WTC11 (cell line): ENCODE data around the gene ZMYND15. TPM values are rescaled to one million over a fixed set of nuclear protein-coding genes. Genes with fewer than 3 reads are reported as not detected.

ENCODE experiments used
- ATAC-seq: fragments of 200-7000 bp; cut with Tn5 transposase; 2 replicates; pipeline ENCODE4 v1.10.0; 2021; ENCODE audit warnings: mild to moderate bottlenecking, moderate library complexity
- CTCF ChIA-PET: fragments of 300-600 bp; sonication (Branson Sonifier 250); formaldehyde crosslinking; loops from one replicate; lab custom pipeline; 2021; ENCODE audit warnings: antibody characterized with exemption; lab: Charles Lee
- POLR2A ChIA-PET: fragments of 350-600 bp; sonication (Branson Sonifier 250); formaldehyde crosslinking; loops from one replicate; lab custom pipeline; 2021; ENCODE audit warnings: antibody characterized with exemption; lab: Charles Lee
- DNase-seq: peaks from one replicate; pipeline ENCODE4 v3.0.0; 2021; ENCODE audit warnings: low spot score
- H3K27ac Mint-ChIP-seq: 2 replicates; pipeline ENCODE4 v1.8.0; 2021; ENCODE audit warnings: mixed read lengths
- H3K27me3 Mint-ChIP-seq: 2 replicates; pipeline ENCODE4 v1.8.0; 2021; ENCODE audit warnings: low read depth, mild to moderate bottlenecking, moderate library complexity, mixed read lengths
- H3K36me3 Mint-ChIP-seq: 2 replicates; pipeline ENCODE4 v1.8.0; 2021; ENCODE audit warnings: mixed read lengths
- H3K4me1 Mint-ChIP-seq: 2 replicates; pipeline ENCODE4 v1.8.0; 2022; ENCODE audit warnings: mixed read lengths
- H3K4me3 Mint-ChIP-seq: 2 replicates; pipeline ENCODE4 v1.8.0; 2021; ENCODE audit warnings: mild to moderate bottlenecking, moderate library complexity, mixed read lengths
- H3K9me3 Mint-ChIP-seq: 2 replicates; pipeline ENCODE4 v1.8.0; 2021; ENCODE audit warnings: mixed read lengths
- ATF3 ChIP-seq: sonication (generic); formaldehyde crosslinking; conservative IDR thresholded peaks from 2 replicates; pipeline ENCODE4 v1.8.1; 2022; ENCODE audit warnings: mild to moderate bottlenecking, missing genetic modification reagents
- ESRRA ChIP-seq: sonication (generic); formaldehyde crosslinking; IDR thresholded peaks from 2 replicates; pipeline ENCODE4 v1.8.1; 2022; ENCODE audit warnings: mild to moderate bottlenecking, missing genetic modification reagents, borderline replicate concordance
- FOXP1 ChIP-seq: sonication (generic); formaldehyde crosslinking; IDR thresholded peaks from 2 replicates; pipeline ENCODE4 v1.8.0; 2022; ENCODE audit warnings: missing genetic modification reagents, mild to moderate bottlenecking, moderate library complexity, borderline replicate concordance
- GABPB1 ChIP-seq: sonication (generic); formaldehyde crosslinking; IDR thresholded peaks from 2 replicates; pipeline ENCODE4 v1.8.1; 2023; ENCODE audit warnings: mild to moderate bottlenecking, missing genetic modification reagents
- KAT7 ChIP-seq: sonication (generic); formaldehyde crosslinking; IDR thresholded peaks from 2 replicates; pipeline ENCODE4 v1.8.1; 2023; ENCODE audit warnings: missing genetic modification reagents, mild to moderate bottlenecking, borderline replicate concordance
- MYBL2 ChIP-seq: sonication (generic); formaldehyde crosslinking; IDR thresholded peaks from 2 replicates; pipeline ENCODE4 v1.8.1; 2023; ENCODE audit warnings: mild to moderate bottlenecking, moderate library complexity, missing genetic modification reagents
- NFATC4 ChIP-seq: fragments of 250-450 bp; sonication (Bioruptor Pico); IDR thresholded peaks from 2 replicates; pipeline ENCODE4 v1.9.0; 2021; ENCODE audit warnings: mild to moderate bottlenecking
- NR1H2 ChIP-seq: sonication (generic); formaldehyde crosslinking; IDR thresholded peaks from 2 replicates; pipeline ENCODE4 v1.9.0; 2021; ENCODE audit warnings: mild to moderate bottlenecking, moderate library complexity, missing genetic modification reagents
- PRRX2 ChIP-seq: fragments of 250-450 bp; sonication (Bioruptor Pico); IDR thresholded peaks from 2 replicates; pipeline ENCODE4 v1.8.0; 2021; ENCODE audit warnings: mild to moderate bottlenecking
- SOX15 ChIP-seq: fragments of 250-450 bp; sonication (Bioruptor Pico); IDR thresholded peaks from 2 replicates; pipeline ENCODE4 v1.9.0; 2021; ENCODE audit warnings: mild to moderate bottlenecking
- TCF7 ChIP-seq: sonication (generic); formaldehyde crosslinking; IDR thresholded peaks from 2 replicates; pipeline ENCODE4 v1.8.0; 2022; ENCODE audit warnings: mild to moderate bottlenecking, low read depth, missing genetic modification reagents, moderate library complexity
- TEAD1 ChIP-seq: sonication (generic); formaldehyde crosslinking; IDR thresholded peaks from 2 replicates; pipeline ENCODE4 v1.8.0; 2022; ENCODE audit warnings: mild to moderate bottlenecking, missing genetic modification reagents
- ZMAT4 ChIP-seq: fragments of 250-450 bp; sonication (Bioruptor Pico); IDR thresholded peaks from 2 replicates; pipeline ENCODE4 v1.9.0; 2021; ENCODE audit warnings: mild to moderate bottlenecking
- ZNF396 ChIP-seq: fragments of 250-450 bp; sonication (Bioruptor Pico); IDR thresholded peaks from 2 replicates; pipeline ENCODE4 v1.8.0; 2021; ENCODE audit warnings: mild to moderate bottlenecking, moderate library complexity, borderline replicate concordance
- ZNF423 ChIP-seq: fragments of 250-450 bp; sonication (Bioruptor Pico); IDR thresholded peaks from 2 replicates; pipeline ENCODE4 v2.1.2; 2022; ENCODE audit warnings: mild to moderate bottlenecking, moderate library complexity
- total RNA-seq: library from RNA; stranded (reverse); gene quantifications from 3 replicates; pipeline ENCODE4 v1.2.3, GENCODE V29; 2021
- TF ChIP-seq, protein P1 (sequence below): sonication (generic); formaldehyde crosslinking; IDR thresholded peaks from 2 replicates; pipeline ENCODE4 v1.8.1; 2023; ENCODE audit warnings: mild to moderate bottlenecking, moderate library complexity, missing genetic modification reagents
- TF ChIP-seq, protein P2 (sequence below): sonication (generic); formaldehyde crosslinking; IDR thresholded peaks from 2 replicates; pipeline ENCODE4 v1.8.1; 2022; ENCODE audit warnings: low read depth, mild to moderate bottlenecking, moderate library complexity, missing genetic modification reagents, borderline replicate concordance
- TF ChIP-seq, protein P3 (sequence below): fragments of 250-450 bp; sonication (Bioruptor Pico); IDR thresholded peaks from 2 replicates; pipeline ENCODE4 v2.1.2; 2022; ENCODE audit warnings: mild to moderate bottlenecking, moderate library complexity
- TF ChIP-seq, protein P4 (sequence below): sonication (generic); formaldehyde crosslinking; IDR thresholded peaks from 2 replicates; pipeline ENCODE4 v1.8.0; 2023; ENCODE audit warnings: missing genetic modification reagents
- TF ChIP-seq, protein P5 (sequence below): sonication (generic); formaldehyde crosslinking; IDR thresholded peaks from 2 replicates; pipeline ENCODE4 v1.8.0; 2022; ENCODE audit warnings: missing genetic modification reagents

The ZMYND15 gene
- total RNA-seq, 1 experiment from 2014 or later, result 0.63 TPM

GRCh38 chr17:4690745-4691144, 48.9 kb upstream of the ZMYND15 start:
- 0 out of 2 replicates have a peak, but pooled peaks cover 4% of the 10 kb centered on the region for H3K9me3 Mint-ChIP-seq
- H3K27me3 Mint-ChIP-seq, result no peaks in the 10 kb centered on the region
- peaks cover 53% of the 10 kb centered on the region for H3K36me3 Mint-ChIP-seq
- H3K4me3 Mint-ChIP-seq, result no peak overlapping the region
- no peaks in the 10 kb centered on the region for H3K4me1 Mint-ChIP-seq
- DNase-seq, result no peak
- no peak; the same call in 1 of the 2 replicates for ATAC-seq
- no peak for TF ChIP-seq ZNF423
- TF ChIP-seq, protein P1, sequence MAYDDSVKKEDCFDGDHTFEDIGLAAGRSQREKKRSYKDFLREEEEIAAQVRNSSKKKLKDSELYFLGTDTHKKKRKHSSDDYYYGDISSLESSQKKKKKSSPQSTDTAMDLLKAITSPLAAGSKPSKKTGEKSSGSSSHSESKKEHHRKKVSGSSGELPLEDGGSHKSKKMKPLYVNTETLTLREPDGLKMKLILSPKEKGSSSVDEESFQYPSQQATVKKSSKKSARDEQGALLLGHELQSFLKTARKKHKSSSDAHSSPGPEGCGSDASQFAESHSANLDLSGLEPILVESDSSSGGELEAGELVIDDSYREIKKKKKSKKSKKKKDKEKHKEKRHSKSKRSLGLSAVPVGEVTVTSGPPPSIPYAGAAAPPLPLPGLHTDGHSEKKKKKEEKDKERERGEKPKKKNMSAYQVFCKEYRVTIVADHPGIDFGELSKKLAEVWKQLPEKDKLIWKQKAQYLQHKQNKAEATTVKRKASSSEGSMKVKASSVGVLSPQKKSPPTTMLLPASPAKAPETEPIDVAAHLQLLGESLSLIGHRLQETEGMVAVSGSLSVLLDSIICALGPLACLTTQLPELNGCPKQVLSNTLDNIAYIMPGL (CRISPR knock-in tag), result no peak
- no peak for TF ChIP-seq MYBL2 (CRISPR knock-in tag)
- no peak for TF ChIP-seq FOXP1
- no peak for TF ChIP-seq ATF3 (CRISPR knock-in tag)
- TF ChIP-seq, protein P2, sequence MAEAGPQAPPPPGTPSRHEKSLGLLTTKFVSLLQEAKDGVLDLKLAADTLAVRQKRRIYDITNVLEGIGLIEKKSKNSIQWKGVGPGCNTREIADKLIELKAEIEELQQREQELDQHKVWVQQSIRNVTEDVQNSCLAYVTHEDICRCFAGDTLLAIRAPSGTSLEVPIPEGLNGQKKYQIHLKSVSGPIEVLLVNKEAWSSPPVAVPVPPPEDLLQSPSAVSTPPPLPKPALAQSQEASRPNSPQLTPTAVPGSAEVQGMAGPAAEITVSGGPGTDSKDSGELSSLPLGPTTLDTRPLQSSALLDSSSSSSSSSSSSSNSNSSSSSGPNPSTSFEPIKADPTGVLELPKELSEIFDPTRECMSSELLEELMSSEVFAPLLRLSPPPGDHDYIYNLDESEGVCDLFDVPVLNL (CRISPR knock-in tag), result no peak
- no peak for TF ChIP-seq TEAD1
- TF ChIP-seq, protein P3, sequence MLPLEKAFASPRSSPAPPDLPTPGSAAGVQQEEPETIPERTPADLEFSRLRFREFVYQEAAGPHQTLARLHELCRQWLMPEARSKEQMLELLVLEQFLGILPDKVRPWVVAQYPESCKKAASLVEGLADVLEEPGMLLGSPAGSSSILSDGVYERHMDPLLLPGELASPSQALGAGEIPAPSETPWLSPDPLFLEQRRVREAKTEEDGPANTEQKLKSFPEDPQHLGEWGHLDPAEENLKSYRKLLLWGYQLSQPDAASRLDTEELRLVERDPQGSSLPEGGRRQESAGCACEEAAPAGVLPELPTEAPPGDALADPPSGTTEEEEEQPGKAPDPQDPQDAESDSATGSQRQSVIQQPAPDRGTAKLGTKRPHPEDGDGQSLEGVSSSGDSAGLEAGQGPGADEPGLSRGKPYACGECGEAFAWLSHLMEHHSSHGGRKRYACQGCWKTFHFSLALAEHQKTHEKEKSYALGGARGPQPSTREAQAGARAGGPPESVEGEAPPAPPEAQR (CRISPR knock-in tag), result no peak
- TF ChIP-seq ZMAT4, result no peak
- no peak for TF ChIP-seq KAT7 (CRISPR knock-in tag)
- TF ChIP-seq TCF7 (CRISPR knock-in tag), result no peak
- TF ChIP-seq GABPB1 (CRISPR knock-in tag), result no peak
- no peak for TF ChIP-seq ZNF396 (CRISPR knock-in tag)
- TF ChIP-seq NFATC4 (CRISPR knock-in tag), result no peak
- ChIA-PET POLR2A (interaction anchor here (0.7 kb wide), 1 partner anchor 114 kb away, joined by 3 read pairs; no protein-coding TSS in a partner anchor), CTCF (no interaction called here)
- no peak overlapping the region for H3K27ac Mint-ChIP-seq

- Mint-ChIP-seq H3K4me1 (no peaks in the 10 kb centered on the region), H3K27ac (peak overlapping the region; percentile 1; the same call in 1 of the 2 replicates), H3K4me3 (no peak overlapping the region), H3K36me3 (peaks cover 56% of the 10 kb centered on the region), H3K27me3 (no peaks in the 10 kb centered on the region), H3K9me3 (0 out of 2 replicates have a peak, but pooled peaks cover 4% of the 10 kb centered on the region)
- ATAC-seq (no peak), DNase-seq (no peak)
- POLR2A ChIA-PET, result no interaction called here
- TF ChIP-seq, protein P4, sequence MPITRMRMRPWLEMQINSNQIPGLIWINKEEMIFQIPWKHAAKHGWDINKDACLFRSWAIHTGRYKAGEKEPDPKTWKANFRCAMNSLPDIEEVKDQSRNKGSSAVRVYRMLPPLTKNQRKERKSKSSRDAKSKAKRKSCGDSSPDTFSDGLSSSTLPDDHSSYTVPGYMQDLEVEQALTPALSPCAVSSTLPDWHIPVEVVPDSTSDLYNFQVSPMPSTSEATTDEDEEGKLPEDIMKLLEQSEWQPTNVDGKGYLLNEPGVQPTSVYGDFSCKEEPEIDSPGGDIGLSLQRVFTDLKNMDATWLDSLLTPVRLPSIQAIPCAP, result no peak
- CTCF ChIA-PET, result no interaction called here
Measured at GRCh38 chr17:4691686-4692085, 47.9 kb upstream of the ZMYND15 start.

DNA sequence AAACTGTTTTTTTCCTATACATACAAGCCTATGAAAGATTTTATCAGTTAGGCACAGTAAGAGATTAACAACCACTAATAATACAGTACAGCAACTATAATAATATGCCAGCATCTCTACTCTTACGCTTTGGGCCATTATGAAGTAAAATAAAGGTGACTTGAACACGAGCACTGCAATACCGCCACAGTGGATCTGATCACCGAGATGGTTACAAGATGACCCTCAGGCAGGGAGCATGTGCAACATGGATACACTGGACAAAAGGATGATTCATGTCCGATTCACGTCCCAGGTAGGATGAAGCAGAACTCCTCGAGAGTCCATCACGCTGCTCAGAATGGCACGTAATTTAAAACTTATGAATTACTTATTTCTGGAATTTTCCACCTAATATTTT, 46.2 kb upstream of the ZMYND15 start:
- Mint-ChIP-seq H3K9me3 (no peaks in the 10 kb centered on the region), H3K36me3 (peaks cover 53% of the 10 kb centered on the region), H3K27ac (no peak overlapping the region), H3K4me3 (no peak overlapping the region), H3K27me3 (no peaks in the 10 kb centered on the region), H3K4me1 (no peaks in the 10 kb centered on the region)
- ChIA-PET POLR2A (no interaction called here), CTCF (no interaction called here)
- DNase-seq, result no peak
- ATAC-seq, result no peak
- TF ChIP-seq, protein P5, sequence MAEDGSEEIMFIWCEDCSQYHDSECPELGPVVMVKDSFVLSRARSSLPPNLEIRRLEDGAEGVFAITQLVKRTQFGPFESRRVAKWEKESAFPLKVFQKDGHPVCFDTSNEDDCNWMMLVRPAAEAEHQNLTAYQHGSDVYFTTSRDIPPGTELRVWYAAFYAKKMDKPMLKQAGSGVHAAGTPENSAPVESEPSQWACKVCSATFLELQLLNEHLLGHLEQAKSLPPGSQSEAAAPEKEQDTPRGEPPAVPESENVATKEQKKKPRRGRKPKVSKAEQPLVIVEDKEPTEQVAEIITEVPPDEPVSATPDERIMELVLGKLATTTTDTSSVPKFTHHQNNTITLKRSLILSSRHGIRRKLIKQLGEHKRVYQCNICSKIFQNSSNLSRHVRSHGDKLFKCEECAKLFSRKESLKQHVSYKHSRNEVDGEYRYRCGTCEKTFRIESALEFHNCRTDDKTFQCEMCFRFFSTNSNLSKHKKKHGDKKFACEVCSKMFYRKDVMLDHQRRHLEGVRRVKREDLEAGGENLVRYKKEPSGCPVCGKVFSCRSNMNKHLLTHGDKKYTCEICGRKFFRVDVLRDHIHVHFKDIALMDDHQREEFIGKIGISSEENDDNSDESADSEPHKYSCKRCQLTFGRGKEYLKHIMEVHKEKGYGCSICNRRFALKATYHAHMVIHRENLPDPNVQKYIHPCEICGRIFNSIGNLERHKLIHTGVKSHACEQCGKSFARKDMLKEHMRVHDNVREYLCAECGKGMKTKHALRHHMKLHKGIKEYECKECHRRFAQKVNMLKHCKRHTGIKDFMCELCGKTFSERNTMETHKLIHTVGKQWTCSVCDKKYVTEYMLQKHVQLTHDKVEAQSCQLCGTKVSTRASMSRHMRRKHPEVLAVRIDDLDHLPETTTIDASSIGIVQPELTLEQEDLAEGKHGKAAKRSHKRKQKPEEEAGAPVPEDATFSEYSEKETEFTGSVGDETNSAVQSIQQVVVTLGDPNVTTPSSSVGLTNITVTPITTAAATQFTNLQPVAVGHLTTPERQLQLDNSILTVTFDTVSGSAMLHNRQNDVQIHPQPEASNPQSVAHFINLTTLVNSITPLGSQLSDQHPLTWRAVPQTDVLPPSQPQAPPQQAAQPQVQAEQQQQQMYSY (CRISPR knock-in tag), result no peak
- TF ChIP-seq NR1H2 (CRISPR knock-in tag), result no peak
- TF ChIP-seq PRRX2 (CRISPR knock-in tag), result no peak
- TF ChIP-seq ESRRA (CRISPR knock-in tag), result no peak
- TF ChIP-seq SOX15, result no peak
